Measurements from ENCODE around the gene STARD13.

STARD13 gene

DNA sequence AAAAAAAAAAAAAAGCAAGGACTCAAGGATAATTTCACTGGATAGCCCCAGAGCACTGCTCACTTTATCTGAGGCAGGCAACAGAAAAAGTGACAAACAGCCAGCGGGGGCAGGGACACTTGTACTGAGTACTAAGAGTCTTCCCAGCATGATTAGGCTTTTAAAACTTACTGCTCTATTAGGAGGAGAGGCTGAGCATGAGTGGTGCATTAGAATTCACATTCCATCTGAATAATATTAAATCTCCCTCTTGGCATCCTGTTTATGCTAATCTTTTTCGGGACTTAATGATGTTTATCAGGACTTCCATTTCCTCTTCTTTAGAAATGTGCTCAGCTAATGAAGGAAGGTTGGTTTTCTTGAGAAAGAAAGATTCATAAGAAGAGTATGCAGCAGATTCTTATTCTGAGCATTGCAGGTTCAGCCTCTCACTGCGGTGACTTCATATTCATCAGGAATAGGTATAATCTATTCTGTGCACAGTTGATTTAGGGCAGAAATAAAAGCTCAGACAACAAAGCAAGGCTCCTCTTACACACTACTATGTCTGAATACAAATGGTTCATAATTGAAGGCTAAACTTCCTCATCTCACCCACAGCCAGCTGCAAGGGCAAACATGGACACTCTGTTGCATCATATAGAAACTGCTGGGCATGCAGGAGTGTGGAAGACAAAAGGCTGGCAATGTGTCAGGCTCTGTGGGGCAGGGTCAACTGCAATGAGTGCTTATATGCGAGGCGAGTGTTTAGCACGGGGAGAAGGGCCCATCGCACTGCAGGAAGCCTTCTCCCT lies 162.3 kb downstream of the STARD13 start:
- TF ChIP-seq, protein P1, sequence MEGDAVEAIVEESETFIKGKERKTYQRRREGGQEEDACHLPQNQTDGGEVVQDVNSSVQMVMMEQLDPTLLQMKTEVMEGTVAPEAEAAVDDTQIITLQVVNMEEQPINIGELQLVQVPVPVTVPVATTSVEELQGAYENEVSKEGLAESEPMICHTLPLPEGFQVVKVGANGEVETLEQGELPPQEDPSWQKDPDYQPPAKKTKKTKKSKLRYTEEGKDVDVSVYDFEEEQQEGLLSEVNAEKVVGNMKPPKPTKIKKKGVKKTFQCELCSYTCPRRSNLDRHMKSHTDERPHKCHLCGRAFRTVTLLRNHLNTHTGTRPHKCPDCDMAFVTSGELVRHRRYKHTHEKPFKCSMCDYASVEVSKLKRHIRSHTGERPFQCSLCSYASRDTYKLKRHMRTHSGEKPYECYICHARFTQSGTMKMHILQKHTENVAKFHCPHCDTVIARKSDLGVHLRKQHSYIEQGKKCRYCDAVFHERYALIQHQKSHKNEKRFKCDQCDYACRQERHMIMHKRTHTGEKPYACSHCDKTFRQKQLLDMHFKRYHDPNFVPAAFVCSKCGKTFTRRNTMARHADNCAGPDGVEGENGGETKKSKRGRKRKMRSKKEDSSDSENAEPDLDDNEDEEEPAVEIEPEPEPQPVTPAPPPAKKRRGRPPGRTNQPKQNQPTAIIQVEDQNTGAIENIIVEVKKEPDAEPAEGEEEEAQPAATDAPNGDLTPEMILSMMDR (IDR thresholded peaks at IDR 0.05), result no peak
- Mint-ChIP-seq H3K4me3 (no peak overlapping the region), H3K9me3 (peaks cover 3% of the 10 kb centered on the region), H3K27me3 (ENCODE audit: low read depth, poor library complexity) (no peaks in the 10 kb centered on the region), H3K36me3 (ENCODE audit: low read depth) (peaks cover 2% of the 10 kb centered on the region), H3K4me1 (peaks cover 35% of the 10 kb centered on the region), H3K27ac (no peak overlapping the region)
- no peak for DNase-seq

DNA sequence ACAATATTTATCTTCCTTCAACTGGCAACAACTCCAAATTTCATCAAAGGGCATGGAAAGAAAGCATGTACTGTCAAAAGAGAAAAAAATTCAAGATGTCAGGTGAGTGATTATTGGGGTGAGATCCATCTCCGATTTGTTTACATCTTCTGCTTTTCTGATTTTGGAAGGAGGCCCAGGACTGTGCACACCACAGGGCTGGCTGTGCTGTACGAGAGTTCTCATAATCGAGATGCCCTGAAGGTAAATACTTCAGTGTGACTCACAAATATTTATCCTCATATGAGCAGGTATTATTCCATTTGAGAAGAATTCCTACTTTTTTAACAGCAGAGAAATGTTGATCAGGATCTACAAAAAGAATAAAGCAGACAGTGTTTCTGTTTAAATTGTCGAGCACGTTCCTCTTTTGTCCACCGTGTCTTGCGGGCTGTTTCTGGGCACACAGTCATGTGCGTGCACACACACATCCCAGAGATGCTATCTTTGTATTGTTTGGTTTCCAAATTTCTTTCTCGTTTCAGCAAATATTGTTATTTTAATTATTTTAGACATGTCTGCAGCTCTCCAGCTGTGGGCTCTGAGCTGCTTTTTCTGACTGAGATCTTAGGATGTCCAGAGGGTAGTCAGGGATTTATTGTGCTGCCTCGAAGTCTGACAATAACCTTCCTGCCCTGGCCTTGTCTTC lies 165.6 kb downstream of the STARD13 start:
- Mint-ChIP-seq H3K27ac (no peak overlapping the region), H3K4me1 (peaks cover 23% of the 10 kb centered on the region), H3K4me3 (no peak overlapping the region), H3K9me3 (peaks cover 3% of the 10 kb centered on the region), H3K27me3 (ENCODE audit: low read depth, poor library complexity) (peaks cover 4% of the 10 kb centered on the region), H3K36me3 (ENCODE audit: low read depth) (peaks cover 7% of the 10 kb centered on the region)
- TF ChIP-seq, protein P1 (IDR thresholded peaks at IDR 0.05), result no peak
- no peak for DNase-seq

DNA sequence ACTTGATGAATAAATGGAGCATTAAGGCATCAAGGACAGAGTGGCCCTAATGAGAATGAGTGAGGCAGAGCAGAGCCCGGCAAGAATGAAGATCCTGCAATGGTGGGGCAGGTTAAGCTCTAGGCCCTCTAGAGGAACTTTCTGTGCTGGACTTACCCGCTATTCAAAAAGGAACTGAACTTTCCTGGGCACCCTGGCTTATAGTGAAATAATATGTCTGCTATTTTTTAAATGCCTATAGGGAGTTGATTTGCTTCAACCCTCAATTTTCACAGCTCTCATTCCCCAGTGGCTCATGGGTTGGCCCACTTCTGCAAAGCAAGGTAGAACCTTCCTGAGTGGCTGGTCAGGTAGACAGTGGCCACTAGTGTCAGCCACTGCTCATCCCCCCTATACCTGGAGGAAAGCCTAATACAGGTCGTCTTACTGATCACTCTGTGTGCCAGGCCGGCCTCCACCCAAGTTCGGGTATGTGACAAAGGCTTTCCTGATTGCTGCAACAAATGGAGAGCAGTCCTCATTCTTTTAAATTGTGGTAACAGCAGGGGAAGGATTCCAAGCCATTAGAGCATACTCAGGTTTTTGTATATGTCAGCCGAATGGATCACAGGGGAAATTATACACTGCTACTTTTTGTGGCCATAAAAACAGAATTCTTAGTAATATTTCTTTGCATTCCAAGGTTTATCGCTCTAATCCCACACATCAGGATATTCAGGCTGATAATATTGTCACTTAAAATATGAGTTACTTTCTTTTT lies 166.4 kb downstream of the STARD13 start:
- TF ChIP-seq, protein P1 (IDR thresholded peaks at IDR 0.05), result no peak
- Mint-ChIP-seq H3K27me3 (ENCODE audit: low read depth, poor library complexity) (peaks cover 8% of the 10 kb centered on the region), H3K4me1 (peaks cover 22% of the 10 kb centered on the region), H3K27ac (no peak overlapping the region), H3K4me3 (no peak overlapping the region), H3K9me3 (peaks cover 3% of the 10 kb centered on the region), H3K36me3 (ENCODE audit: low read depth) (peaks cover 7% of the 10 kb centered on the region)
- DNase-seq, result no peak

DNA sequence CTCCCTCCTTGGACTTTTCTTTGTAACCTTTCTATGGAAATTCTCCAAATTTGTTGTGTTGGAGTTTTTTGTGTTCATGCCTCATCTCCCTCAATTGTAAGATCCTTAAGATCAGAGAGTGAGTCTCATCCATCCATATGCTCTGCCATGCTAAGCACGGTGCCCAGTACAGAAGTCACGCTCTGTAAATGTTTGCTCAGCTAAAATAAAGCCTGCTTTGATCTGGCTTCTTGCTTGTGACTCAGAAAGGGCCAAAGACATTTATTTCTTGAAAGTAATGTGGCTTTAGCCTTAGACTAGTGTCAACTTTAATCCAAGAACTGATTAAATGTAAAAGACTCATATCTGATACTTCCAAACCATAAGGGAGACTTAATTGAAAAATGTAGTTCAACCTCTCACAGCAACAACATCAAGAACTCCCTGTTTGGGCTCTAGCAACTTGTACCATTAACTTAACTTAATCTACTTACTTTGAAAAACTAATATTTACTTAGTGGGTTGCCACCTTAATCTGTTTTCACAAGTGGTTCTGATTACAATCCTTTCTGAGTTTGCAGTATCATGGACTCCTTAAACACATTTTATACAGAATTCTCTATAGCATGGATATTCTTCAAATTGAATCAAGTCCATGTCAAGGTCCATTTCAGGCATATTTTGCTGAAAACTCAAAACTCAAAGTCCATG lies 169.1 kb downstream of the STARD13 start:
- no peak for DNase-seq
- H3K36me3 Mint-ChIP-seq (ENCODE audit: low read depth), result peaks cover 7% of the 10 kb centered on the region

DNA sequence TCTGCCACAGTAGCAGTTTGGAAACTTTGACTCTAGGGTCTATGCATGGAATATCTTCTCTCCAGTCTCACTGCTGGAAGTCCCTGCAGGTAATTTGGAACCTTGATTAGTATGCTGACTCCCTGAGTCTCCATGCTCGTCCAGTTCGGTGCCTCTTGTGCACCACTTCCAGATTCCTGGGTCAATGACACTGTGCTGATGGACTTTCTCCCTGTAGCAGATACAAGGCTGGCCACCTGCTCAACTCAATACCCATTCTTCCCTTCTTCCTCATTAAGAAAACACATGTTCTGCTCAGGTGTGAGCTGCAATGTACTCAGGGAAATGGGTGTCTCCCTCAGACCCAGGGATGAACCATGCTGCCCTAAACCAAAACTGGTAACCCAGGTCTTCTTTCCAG lies 170.3 kb downstream of the STARD13 start:
- Mint-ChIP-seq H3K9me3 (no peaks in the 10 kb centered on the region), H3K27me3 (ENCODE audit: low read depth, poor library complexity) (peaks cover 8% of the 10 kb centered on the region), H3K4me3 (no peak overlapping the region), H3K27ac (no peak overlapping the region), H3K36me3 (ENCODE audit: low read depth) (peaks cover 7% of the 10 kb centered on the region), H3K4me1 (peaks cover 16% of the 10 kb centered on the region)
- TF ChIP-seq, protein P1 (IDR thresholded peaks at IDR 0.05), result no peak
- no peak for DNase-seq

More for the DNA sequence above, 169.1 kb downstream of the STARD13 start:
- Mint-ChIP-seq H3K4me3 (no peak overlapping the region), H3K27ac (no peak overlapping the region), H3K4me1 (peaks cover 16% of the 10 kb centered on the region), H3K9me3 (no peaks in the 10 kb centered on the region), H3K27me3 (ENCODE audit: low read depth, poor library complexity) (peaks cover 8% of the 10 kb centered on the region)
- TF ChIP-seq, protein P1 (IDR thresholded peaks at IDR 0.05), result no peak

All from nephron progenitor cell (in vitro differentiated cells).